Cardiac fibroblast (primary cell): ENCODE results near the gene C19orf25.
A peak's percentile ranks its signal among the peaks of the same experiment; 100 is the strongest.

Source experiments
- DNase-seq, 2 donors: peaks; one replicate each; pipeline versions ENCODE4 v3.0.0 to v3.0.0-alpha.2; 2010; ENCODE audit warnings: low read depth in 2 of 2
- H3K4me3 ChIP-seq, 2 donors: replicated peaks in 1 of 2; 1 replicate in 1 of 2; 2 replicates in 1 of 2; pipeline ENCODE4 v1.5.1; 2011; ENCODE audit warnings: low read depth in 2 of 2, low read length in 2 of 2, mild to moderate bottlenecking in 2 of 2, moderate library complexity in 1 of 2
- CTCF ChIP-seq: IDR thresholded peaks from one replicate; pipeline ENCODE4 v1.5.1; 2011; ENCODE audit warnings: low read depth, mild to moderate bottlenecking, low read length, inconsistent platforms

The C19orf25 gene

DNA sequence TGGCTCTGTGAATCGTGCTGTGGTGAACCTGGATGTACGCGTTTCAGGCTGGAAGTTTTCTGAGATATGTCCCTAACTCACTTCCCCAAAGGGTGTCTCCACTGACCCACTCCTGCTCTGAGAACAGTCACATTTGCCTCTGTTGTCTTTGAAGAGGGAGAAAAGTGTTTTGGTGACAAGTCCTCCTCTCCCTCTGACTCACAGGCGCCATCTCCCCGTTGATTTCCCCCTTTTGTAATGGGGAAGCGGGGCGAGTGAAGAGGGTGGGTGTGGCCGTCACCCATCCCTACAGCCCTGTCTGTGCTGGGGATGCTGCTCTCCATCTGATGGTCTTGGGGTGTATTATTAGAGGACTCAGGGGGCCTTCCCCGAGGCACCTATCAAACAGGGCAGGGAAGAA is 19.5 kb downstream of the C19orf25 start:
- no peak for DNase-seq
- TF ChIP-seq CTCF, result no peak
- H3K4me3 ChIP-seq, result no peak overlapping the region

DNA sequence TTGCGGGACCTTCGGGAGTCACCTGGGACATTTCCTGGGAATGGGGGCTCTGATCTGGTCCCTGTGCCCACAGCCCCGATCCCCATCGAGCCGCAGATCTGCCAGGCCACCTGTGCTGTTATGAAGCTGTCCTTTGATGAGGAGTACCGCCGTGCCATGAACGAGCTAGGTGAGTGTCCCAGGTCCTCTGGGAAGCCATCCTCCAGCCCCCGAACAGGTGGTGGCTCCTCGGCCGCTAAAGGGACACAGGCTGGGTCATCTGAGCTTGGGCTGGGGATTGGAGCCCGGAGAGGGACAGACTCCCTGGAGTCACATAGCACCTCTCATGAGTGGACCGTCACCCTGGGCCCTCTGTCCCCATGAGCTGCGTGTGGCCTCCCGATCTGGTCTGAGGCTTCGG is 21.1 kb downstream of the C19orf25 start:
- H3K4me3 ChIP-seq, result no peak overlapping the region
- no peak for DNase-seq
- TF ChIP-seq CTCF, result no peak

- DNase-seq, result no peak
- no peak for TF ChIP-seq CTCF
Measured at GRCh38 chr19:1457031-1457739, 21.8 kb downstream of the C19orf25 start.

DNA sequence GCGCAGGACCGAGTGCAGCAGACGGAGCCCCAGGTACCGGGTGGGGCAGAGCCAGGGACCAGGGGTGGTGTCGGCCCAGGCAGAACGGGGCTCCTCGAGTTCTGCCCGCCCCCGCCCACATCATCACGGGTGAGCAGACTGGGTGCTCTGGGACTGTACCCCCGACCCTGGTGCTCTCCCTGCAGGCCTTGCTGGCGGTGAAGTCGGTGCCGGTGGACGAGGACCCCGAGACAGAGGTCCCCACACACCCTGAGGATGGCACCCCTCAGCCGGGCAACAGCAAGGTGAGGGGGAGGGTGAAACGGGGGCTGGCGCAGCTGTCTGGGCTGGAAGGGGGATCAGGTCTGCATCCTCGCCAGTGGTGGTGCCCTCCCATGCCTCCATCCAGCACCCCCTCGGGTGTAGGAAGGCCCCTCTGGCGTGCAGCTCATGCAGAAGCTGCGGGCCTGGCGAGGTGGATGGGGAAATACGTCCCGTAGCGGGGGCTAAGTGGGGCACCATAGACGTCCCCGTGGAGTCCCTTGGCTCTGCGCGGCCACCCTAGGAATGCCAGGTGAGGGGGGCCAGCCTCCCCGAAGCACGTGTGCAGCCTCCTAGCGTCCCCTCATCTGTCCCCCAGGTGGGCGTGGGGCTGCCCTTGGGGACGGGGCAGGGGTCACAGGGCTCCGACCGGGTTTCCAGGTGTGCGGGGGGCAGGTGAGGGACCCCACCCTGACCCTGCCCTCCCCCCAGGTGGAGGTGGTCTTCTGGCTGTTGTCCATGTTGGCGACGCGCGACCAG is 22.7 kb downstream of the C19orf25 start:
- DNase-seq, result no peak
- no peak overlapping the region for H3K4me3 ChIP-seq
- TF ChIP-seq CTCF, result no peak

More at GRCh38 chr19:1457031-1457739, 21.8 kb downstream of the C19orf25 start:
- H3K4me3 ChIP-seq, result no peak overlapping the region

DNA sequence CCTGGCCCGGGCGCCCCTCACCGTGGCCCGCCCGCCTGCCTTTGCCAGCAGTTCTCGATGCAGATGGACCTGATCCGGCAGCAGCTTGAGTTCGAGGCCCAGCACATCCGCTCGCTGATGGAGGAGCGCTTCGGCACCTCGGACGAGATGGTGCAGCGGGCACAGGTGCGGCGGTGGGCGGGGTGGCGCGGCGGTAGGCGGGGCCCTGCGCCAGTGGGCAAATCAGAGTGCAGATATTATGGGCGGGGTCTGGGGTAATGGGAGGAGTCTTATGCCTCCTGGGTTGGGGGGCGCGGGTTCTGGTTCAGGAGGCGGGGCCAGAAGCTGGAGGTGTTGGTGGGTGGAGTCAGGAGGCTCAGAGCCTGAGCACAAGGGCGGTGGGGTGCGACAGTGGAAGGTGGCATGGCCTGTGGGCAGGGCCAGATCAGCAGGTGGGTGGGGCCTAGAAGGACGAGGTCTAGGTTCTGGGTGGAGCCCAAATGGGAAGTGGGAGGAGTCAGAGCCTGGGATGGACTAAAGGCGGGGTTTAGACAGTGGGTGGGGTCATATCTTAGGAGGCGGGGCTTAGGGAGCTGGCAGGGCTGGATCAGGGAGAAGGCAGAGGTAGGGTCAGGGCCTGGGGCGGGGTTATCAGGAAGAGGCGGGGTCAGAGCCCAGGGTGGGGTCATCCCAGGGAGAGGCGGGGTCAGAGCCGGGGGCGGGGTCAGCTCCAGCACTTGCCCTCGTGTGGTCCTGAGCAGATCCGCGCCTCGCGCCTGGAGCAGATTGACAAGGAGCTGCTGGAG is 23.5 kb downstream of the C19orf25 start:
- TF ChIP-seq CTCF, result no peak
- no peak overlapping the region for H3K4me3 ChIP-seq
- DNase-seq, result peak; percentile 63 to 77

- no peak overlapping the region for H3K4me3 ChIP-seq
- TF ChIP-seq CTCF, result no peak
- no peak for DNase-seq
Measured at GRCh38 chr19:1455002-1455335, 24.0 kb downstream of the C19orf25 start.
